ENCODE data around the gene PRPH.

PRPH gene

GRCh38 chr12:49296034-49296835, 1.3 kb downstream of the PRPH start:
- in situ Hi-C loops (cut with MboI; ENCODE audit: low pct_unique_long_range_greater_than_20kb, low sequenced_read_pairs, unreplicated experiment) = no loop called here
- DNase-seq (ENCODE audit: low spot score) = peak; percentile 92
- TF ChIP-seq CTCF (IDR thresholded peaks at IDR 0.05; ENCODE audit: extremely low read depth, insufficient read depth, missing control alignments) = peak; percentile 85

GRCh38 chr12:49296836-49297694, 2.1 kb downstream of the PRPH start:
- DNase-seq (ENCODE audit: low spot score) = peak; percentile 75
- TF ChIP-seq CTCF (IDR thresholded peaks at IDR 0.05; ENCODE audit: extremely low read depth, insufficient read depth, missing control alignments) = peak; percentile 15
- in situ Hi-C loops (cut with MboI; ENCODE audit: low pct_unique_long_range_greater_than_20kb, low sequenced_read_pairs, unreplicated experiment) = no loop called here

GRCh38 chr12:49297695-49298060, 2.7 kb downstream of the PRPH start:
- in situ Hi-C loops (cut with MboI; ENCODE audit: low pct_unique_long_range_greater_than_20kb, low sequenced_read_pairs, unreplicated experiment) = no loop called here
- no peak for TF ChIP-seq CTCF (IDR thresholded peaks at IDR 0.05; ENCODE audit: extremely low read depth, insufficient read depth, missing control alignments)
- DNase-seq (ENCODE audit: low spot score) = no peak

GRCh38 chr12:49298160-49298559, 3.2 kb downstream of the PRPH start:
- TF ChIP-seq CTCF (IDR thresholded peaks at IDR 0.05; ENCODE audit: extremely low read depth, insufficient read depth, missing control alignments) = peak; percentile 22
- no peak for DNase-seq (ENCODE audit: low spot score)
- in situ Hi-C loops (cut with MboI; ENCODE audit: low pct_unique_long_range_greater_than_20kb, low sequenced_read_pairs, unreplicated experiment) = no loop called here

GRCh38 chr12:49301760-49302159, 6.8 kb downstream of the PRPH start:
- in situ Hi-C loops (cut with MboI; ENCODE audit: low pct_unique_long_range_greater_than_20kb, low sequenced_read_pairs, unreplicated experiment) = no loop called here
- no peak for TF ChIP-seq CTCF (IDR thresholded peaks at IDR 0.05; ENCODE audit: extremely low read depth, insufficient read depth, missing control alignments)
- no peak for DNase-seq (ENCODE audit: low spot score)

- no peak for TF ChIP-seq CTCF (IDR thresholded peaks at IDR 0.05; ENCODE audit: extremely low read depth, insufficient read depth, missing control alignments)
- DNase-seq (ENCODE audit: low spot score) = no peak
- in situ Hi-C loops (cut with MboI; ENCODE audit: low pct_unique_long_range_greater_than_20kb, low sequenced_read_pairs, unreplicated experiment) = no loop called here
Observed at GRCh38 chr12:49304161-49304560, 9.2 kb downstream of the PRPH start.
